Astrocyte (in vitro differentiated cells and primary cell): ENCODE data around the gene GJC1. TPM values are rescaled to one million over a fixed set of nuclear protein-coding genes. Genes with fewer than 3 reads are reported as not detected.

Source experiments
- DNase-seq: peaks from one replicate; pipeline ENCODE4 v3.0.0-alpha.2; 2010; ENCODE audit warnings: low read depth
- FAIRE-seq: peaks from 2 replicates; lab custom pipeline; 2011; peaks lifted over from hg19 to GRCh38; lab: Jason Lieb, UNC
- H2AFZ ChIP-seq: 2 replicates; pipeline ENCODE4 v1.6.0; 2012; ENCODE audit warnings: low read depth, low read length, inconsistent platforms
- H3K27ac ChIP-seq: 2 replicates; pipeline ENCODE4 v1.5.1; 2011; ENCODE audit warnings: low read depth, low read length, inconsistent platforms
- H3K27me3 ChIP-seq: 2 replicates; pipeline ENCODE4 v1.6.0; 2011; ENCODE audit warnings: low read length, inconsistent platforms; ENCODE audit not compliant: insufficient read depth
- H3K36me3 ChIP-seq: 2 replicates; pipeline ENCODE4 v1.5.1; 2011; ENCODE audit warnings: low read length, inconsistent platforms; ENCODE audit not compliant: insufficient read depth
- H3K4me1 ChIP-seq: 2 replicates; pipeline ENCODE4 v1.5.1; 2011; ENCODE audit warnings: low read length, inconsistent platforms; ENCODE audit not compliant: insufficient read depth
- H3K4me2 ChIP-seq: 2 replicates; pipeline ENCODE4 v1.6.0; 2012; ENCODE audit warnings: low read length, inconsistent platforms
- H3K4me3 ChIP-seq: 2 replicates; pipeline ENCODE4 v1.5.1; 2011; ENCODE audit warnings: low read depth, mild to moderate bottlenecking, low read length, inconsistent platforms; ENCODE audit not compliant: insufficient read depth
- H3K79me2 ChIP-seq: 2 replicates; pipeline ENCODE4 v1.6.0; 2012; ENCODE audit warnings: mild to moderate bottlenecking, low read length, inconsistent platforms; ENCODE audit not compliant: insufficient read depth
- H3K9ac ChIP-seq: 2 replicates; pipeline ENCODE4 v1.6.0; 2012; ENCODE audit warnings: mild to moderate bottlenecking, low read length, inconsistent platforms
- H3K9me3 ChIP-seq: 2 replicates; pipeline ENCODE4 v1.5.1; 2012; ENCODE audit warnings: low read depth, mild to moderate bottlenecking, low read length, inconsistent platforms; ENCODE audit not compliant: insufficient read depth
- H4K20me1 ChIP-seq: 2 replicates; pipeline ENCODE4 v1.6.0; 2012; ENCODE audit warnings: low read length, inconsistent platforms; ENCODE audit not compliant: insufficient read depth
- H3K27ac Mint-ChIP-seq: one replicate; pipeline ENCODE4 v1.8.0; 2021; ENCODE audit warnings: mild to moderate bottlenecking, mixed read lengths; ENCODE audit not compliant: unreplicated experiment
- H3K27me3 Mint-ChIP-seq: one replicate; pipeline ENCODE4 v1.8.0; 2021; ENCODE audit warnings: low read depth, mixed read lengths; ENCODE audit not compliant: unreplicated experiment
- H3K36me3 Mint-ChIP-seq: one replicate; pipeline ENCODE4 v1.8.0; 2021; ENCODE audit warnings: low read depth, mixed read lengths; ENCODE audit not compliant: unreplicated experiment
- H3K4me1 Mint-ChIP-seq: one replicate; pipeline ENCODE4 v1.8.0; 2021; ENCODE audit warnings: low read depth, mixed read lengths; ENCODE audit not compliant: unreplicated experiment
- H3K4me3 Mint-ChIP-seq: one replicate; pipeline ENCODE4 v1.8.0; 2021; ENCODE audit warnings: mild to moderate bottlenecking, moderate library complexity, mixed read lengths; ENCODE audit not compliant: unreplicated experiment
- H3K9me3 Mint-ChIP-seq: one replicate; pipeline ENCODE4 v1.8.0; 2021; ENCODE audit warnings: mild to moderate bottlenecking, mixed read lengths; ENCODE audit not compliant: unreplicated experiment
- EZH2 ChIP-seq: IDR thresholded peaks from 2 replicates; pipeline ENCODE4 v1.6.1; 2012; ENCODE audit warnings: mild to moderate bottlenecking, low read length, inconsistent platforms; ENCODE audit not compliant: insufficient read depth
- total RNA-seq: library from RNA; stranded (reverse); gene quantifications from 2 replicates; pipeline ENCODE4 v1.2.1, GENCODE V29; 2021
- TF ChIP-seq, protein P1 (sequence below): IDR thresholded peaks from 2 replicates; pipeline ENCODE4 v1.5.1; 2011; ENCODE audit warnings: low read depth, mild to moderate bottlenecking, inconsistent platforms, low read length, moderate library complexity; ENCODE audit not compliant: insufficient read depth

GJC1 gene
- total RNA-seq, 1 donor from 2014 or later: 38.4 TPM

- Histone ChIP-seq H3K4me3 (no peak overlapping the region), H3K36me3 (no peaks in the 10 kb centered on the region), H3K27ac (no peak overlapping the region), H3K4me2 (no peak overlapping the region), H4K20me1 (no peaks in the 10 kb centered on the region), H3K9ac (no peak overlapping the region), H3K27me3 (no peaks in the 10 kb centered on the region), H3K79me2 (no peaks in the 10 kb centered on the region), H3K9me3 (no peaks in the 10 kb centered on the region), H2AFZ (no peak overlapping the region), H3K4me1 (peaks cover 5% of the 10 kb centered on the region)
- FAIRE-seq (no peak), DNase-seq (no peak)
- no peaks in the 10 kb centered on the region for H3K9me3 Mint-ChIP-seq
- peaks cover 2% of the 10 kb centered on the region for H3K4me1 Mint-ChIP-seq
- no peaks in the 10 kb centered on the region for H3K36me3 Mint-ChIP-seq
- H3K27me3 Mint-ChIP-seq: peaks cover 8% of the 10 kb centered on the region
- no peak overlapping the region for H3K27ac Mint-ChIP-seq
- H3K4me3 Mint-ChIP-seq: no peak overlapping the region
- TF ChIP-seq, protein P1, sequence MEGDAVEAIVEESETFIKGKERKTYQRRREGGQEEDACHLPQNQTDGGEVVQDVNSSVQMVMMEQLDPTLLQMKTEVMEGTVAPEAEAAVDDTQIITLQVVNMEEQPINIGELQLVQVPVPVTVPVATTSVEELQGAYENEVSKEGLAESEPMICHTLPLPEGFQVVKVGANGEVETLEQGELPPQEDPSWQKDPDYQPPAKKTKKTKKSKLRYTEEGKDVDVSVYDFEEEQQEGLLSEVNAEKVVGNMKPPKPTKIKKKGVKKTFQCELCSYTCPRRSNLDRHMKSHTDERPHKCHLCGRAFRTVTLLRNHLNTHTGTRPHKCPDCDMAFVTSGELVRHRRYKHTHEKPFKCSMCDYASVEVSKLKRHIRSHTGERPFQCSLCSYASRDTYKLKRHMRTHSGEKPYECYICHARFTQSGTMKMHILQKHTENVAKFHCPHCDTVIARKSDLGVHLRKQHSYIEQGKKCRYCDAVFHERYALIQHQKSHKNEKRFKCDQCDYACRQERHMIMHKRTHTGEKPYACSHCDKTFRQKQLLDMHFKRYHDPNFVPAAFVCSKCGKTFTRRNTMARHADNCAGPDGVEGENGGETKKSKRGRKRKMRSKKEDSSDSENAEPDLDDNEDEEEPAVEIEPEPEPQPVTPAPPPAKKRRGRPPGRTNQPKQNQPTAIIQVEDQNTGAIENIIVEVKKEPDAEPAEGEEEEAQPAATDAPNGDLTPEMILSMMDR: no peak
- TF ChIP-seq EZH2: no peak
Measured at GRCh38 chr17:44787271-44787940, 42.7 kb downstream of the GJC1 start.

DNA sequence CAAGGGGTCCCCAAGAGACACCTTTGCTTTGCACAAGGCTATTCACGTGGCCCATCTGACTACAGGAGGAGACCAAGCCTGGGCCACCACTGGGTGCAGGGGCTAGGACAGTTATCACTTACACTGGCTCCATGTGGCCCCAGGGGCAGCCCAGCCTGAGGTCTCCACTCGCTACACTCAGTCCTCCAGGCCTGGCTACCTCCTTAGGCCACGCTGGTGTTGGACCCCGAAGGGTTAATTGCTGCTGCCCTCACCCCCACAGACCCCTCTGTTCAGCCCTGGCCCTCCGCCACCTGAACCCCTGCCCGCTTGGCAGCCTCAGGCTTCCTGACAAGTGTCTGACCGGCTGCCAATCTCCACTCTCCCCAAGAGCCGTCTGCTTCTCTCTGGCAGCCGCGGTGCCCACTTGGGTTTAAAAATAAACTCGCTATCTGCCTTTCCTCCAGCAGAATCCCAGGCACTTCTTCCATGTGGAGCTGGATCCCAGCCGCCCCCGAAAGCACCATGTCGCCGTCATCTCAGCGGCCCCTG, 43.5 kb downstream of the GJC1 start:
- Mint-ChIP-seq H3K27ac (no peak overlapping the region), H3K4me1 (peaks cover 2% of the 10 kb centered on the region), H3K4me3 (peak overlapping the region; percentile 20), H3K27me3 (peaks cover 8% of the 10 kb centered on the region), H3K36me3 (no peaks in the 10 kb centered on the region), H3K9me3 (no peaks in the 10 kb centered on the region)
- DNase-seq (no peak), FAIRE-seq (no peak)
- TF ChIP-seq, protein P1: no peak
- no peak for TF ChIP-seq EZH2
- no peak overlapping the region for H3K4me3 ChIP-seq
- no peaks in the 10 kb centered on the region for H3K27me3 ChIP-seq
- H3K9ac ChIP-seq: no peak overlapping the region
- no peak overlapping the region for H3K4me2 ChIP-seq
- H3K4me1 ChIP-seq: no peaks in the 10 kb centered on the region
- H3K9me3 ChIP-seq: no peaks in the 10 kb centered on the region
- H3K27ac ChIP-seq: no peak overlapping the region
- H3K36me3 ChIP-seq: no peaks in the 10 kb centered on the region
- H4K20me1 ChIP-seq: no peaks in the 10 kb centered on the region
- no peaks in the 10 kb centered on the region for H3K79me2 ChIP-seq
- peak overlapping the region; percentile 4 for H2AFZ ChIP-seq

GRCh38 chr17:44785921-44786320, 44.2 kb downstream of the GJC1 start:
- Mint-ChIP-seq H3K27me3 (peaks cover 8% of the 10 kb centered on the region), H3K27ac (no peak overlapping the region), H3K4me3 (no peak overlapping the region), H3K36me3 (no peaks in the 10 kb centered on the region), H3K4me1 (peaks cover 2% of the 10 kb centered on the region), H3K9me3 (no peaks in the 10 kb centered on the region)
- Histone ChIP-seq H3K4me2 (no peak overlapping the region), H4K20me1 (no peaks in the 10 kb centered on the region), H3K79me2 (no peaks in the 10 kb centered on the region), H3K4me3 (no peak overlapping the region), H3K27me3 (no peaks in the 10 kb centered on the region), H3K36me3 (no peaks in the 10 kb centered on the region), H3K9ac (no peak overlapping the region), H3K9me3 (no peaks in the 10 kb centered on the region), H2AFZ (no peak overlapping the region), H3K27ac (no peak overlapping the region), H3K4me1 (no peaks in the 10 kb centered on the region)
- no peak for FAIRE-seq
- no peak for TF ChIP-seq EZH2
- TF ChIP-seq, protein P1: no peak
- no peak for DNase-seq
